Cardiac septum (tissue), 1 donor: ENCODE results near the gene L3MBTL1. TPM values are rescaled to one million over a fixed set of nuclear protein-coding genes. Genes with fewer than 3 reads are reported as not detected.
A peak's percentile ranks its signal among the peaks of the same experiment; 100 is the strongest.

Experiments used
- DNase-seq: peaks from one replicate; pipeline ENCODE4 v3.0.0-alpha.2; 2020; ENCODE audit warnings: low spot score
- intact Hi-C: fragments of 100-400 bp; cut with DNase I; formaldehyde crosslinking; loops from one replicate; pipeline ENCODE4 v1.14.0; 2022
- total RNA-seq: library from RNA; stranded (reverse); fragmentation: NEBNext Ultra II Directional; extraction: Animal tissue kit (Norgen Biotek cat#: 25700); gene quantifications from one replicate; pipeline ENCODE4 v1.2.1, GENCODE V29; 2021
- donor health status: DM: no; HTN: no; CAD: no.

The L3MBTL1 gene
- total RNA-seq, 1 donor from 2014 or later, result 7.9 TPM

- no peak for DNase-seq
- intact Hi-C loops, result no loop called here
These were observed 25.6 kb downstream of the L3MBTL1 start for GRCh38 chr20:43533060-43533459.

- no peak for DNase-seq
- intact Hi-C loops, result no loop called here
These were observed 26.5 kb downstream of the L3MBTL1 start for GRCh38 chr20:43534016-43534415.

DNA sequence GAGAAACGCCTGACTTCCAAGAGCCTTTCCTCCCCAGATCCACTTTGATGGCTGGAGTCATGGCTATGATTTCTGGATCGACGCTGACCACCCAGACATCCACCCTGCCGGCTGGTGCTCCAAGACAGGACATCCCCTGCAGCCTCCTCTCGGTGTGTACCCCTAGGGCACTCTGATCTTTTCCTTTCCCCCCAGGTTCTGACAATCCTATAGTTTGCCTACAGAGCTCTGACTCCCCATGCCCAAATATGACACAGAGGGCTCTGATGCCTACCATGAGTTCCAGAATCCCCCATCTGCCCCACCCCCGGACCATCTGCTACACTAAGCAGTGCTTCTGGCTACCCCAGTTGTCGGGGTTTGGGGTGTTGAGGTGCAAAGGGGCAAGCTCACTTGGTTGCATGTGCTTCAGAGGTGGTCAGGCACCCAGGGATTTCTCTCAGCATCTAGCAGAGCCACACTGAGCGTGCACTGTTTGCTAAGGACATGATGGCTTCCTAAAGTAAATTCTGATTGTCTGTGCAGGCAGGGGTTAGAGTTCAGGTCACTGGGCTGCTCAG, 27.4 kb downstream of the L3MBTL1 start:
- intact Hi-C loops, result loop anchor here (5.0 kb wide), 2 partner anchors 57 to 157 kb away; partner anchors contain the start of gene IFT52
- DNase-seq, result no peak

GRCh38 chr20:43535370-43536004, 28.0 kb downstream of the L3MBTL1 start:
- DNase-seq, result no peak
- intact Hi-C loops, result loop anchor here (5.0 kb wide), 2 partner anchors 57 to 157 kb away; partner anchors contain the start of gene IFT52

DNA sequence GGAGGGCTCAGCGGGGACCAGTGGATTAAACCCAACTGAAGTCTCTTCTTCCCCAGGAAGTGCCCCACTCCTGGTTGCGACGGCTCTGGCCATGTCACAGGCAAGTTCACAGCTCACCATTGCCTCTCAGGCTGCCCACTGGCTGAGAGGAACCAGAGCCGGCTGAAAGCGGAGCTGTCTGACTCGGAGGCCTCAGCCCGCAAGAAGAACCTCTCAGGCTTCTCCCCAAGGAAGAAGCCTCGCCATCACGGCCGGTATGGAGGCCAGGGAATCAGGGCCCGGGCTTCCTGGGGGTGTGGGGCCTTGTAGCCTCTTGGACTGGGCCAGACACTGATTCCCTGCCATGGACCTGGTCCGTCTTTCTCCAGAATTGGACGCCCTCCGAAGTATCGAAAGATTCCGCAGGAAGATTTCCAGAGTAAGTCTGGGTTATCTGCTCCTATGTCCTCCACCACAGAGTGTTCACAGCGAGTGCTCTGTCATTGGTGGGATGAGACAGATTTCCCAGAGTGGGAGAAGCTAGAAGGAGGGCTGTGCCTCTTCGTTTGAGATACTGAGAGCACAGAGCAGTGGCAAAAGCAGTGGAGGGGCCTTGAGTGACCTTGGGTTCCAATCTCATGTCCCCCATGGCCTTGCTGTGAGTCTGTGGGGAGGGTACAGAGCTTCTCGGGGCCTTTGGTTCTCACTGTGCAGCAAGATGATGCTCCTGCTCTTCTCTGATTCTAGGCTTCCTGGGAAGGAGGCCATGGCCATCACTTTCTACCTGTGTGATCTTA, 28.7 kb downstream of the L3MBTL1 start:
- no peak for DNase-seq
- intact Hi-C loops, result loop anchor here (5.0 kb wide), 2 partner anchors 56 to 156 kb away; partner anchors contain the start of gene IFT52

GRCh38 chr20:43536817-43537440, 29.4 kb downstream of the L3MBTL1 start:
- intact Hi-C loops, result loop anchor here (5.0 kb wide), 2 partner anchors 55 to 155 kb away; partner anchors contain the start of gene IFT52
- no peak for DNase-seq

DNA sequence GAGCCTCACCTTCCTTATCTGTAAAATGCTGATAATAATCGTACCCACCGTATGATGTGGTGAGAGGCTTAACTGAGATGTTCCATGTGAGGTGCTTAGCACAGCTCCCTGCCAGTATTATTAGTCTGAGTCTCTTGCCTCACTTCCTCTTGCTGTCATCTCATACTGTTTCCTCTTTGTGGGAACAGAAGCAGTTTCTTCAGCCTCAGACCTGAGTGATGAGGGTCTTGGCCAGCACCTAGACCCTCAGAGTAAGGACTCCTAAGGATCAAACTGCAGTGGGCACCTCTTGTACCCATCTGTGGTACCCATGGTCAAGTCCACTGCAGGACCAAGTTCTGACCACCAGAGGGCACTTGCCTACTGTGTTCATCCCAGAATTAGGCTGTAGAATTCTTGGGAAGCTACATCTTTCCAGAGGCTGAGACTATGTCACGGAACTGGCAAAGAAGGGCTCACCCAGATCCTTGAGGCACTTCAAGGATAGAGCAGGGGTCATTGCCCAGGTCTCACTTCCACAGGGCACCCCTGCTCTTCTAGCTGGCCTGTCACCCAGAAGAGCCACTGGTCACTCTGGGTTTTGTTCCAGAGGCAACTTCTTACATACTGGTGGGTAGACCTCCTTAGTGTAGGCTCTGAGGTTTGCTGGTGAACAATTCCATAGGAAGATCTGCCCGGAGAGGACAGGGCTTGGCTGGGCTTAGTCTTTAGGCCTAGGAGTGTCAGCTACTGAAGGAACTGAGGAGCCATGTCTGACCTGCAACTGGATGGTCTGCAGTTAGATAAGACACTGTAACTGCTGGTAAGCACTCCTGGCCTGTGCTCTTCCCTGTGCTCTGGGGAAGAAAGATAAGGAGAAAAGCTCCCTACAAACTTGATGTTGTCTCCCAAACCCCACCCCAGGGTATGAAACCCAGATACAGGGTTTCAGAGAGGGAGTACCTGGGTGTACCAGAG, 30.7 kb downstream of the L3MBTL1 start:
- peak; percentile 72 for DNase-seq
- intact Hi-C loops, result loop anchor here (2.0 to 5.0 kb wide), 3 partner anchors 54 to 543 kb away; partner anchors contain the start of gene IFT52

GRCh38 chr20:43538878-43539700, 31.6 kb downstream of the L3MBTL1 start:
- intact Hi-C loops, result loop anchor here (2.0 to 5.0 kb wide), 3 partner anchors 53 to 542 kb away; partner anchors contain the start of gene IFT52
- DNase-seq, result peak; percentile 50

DNA sequence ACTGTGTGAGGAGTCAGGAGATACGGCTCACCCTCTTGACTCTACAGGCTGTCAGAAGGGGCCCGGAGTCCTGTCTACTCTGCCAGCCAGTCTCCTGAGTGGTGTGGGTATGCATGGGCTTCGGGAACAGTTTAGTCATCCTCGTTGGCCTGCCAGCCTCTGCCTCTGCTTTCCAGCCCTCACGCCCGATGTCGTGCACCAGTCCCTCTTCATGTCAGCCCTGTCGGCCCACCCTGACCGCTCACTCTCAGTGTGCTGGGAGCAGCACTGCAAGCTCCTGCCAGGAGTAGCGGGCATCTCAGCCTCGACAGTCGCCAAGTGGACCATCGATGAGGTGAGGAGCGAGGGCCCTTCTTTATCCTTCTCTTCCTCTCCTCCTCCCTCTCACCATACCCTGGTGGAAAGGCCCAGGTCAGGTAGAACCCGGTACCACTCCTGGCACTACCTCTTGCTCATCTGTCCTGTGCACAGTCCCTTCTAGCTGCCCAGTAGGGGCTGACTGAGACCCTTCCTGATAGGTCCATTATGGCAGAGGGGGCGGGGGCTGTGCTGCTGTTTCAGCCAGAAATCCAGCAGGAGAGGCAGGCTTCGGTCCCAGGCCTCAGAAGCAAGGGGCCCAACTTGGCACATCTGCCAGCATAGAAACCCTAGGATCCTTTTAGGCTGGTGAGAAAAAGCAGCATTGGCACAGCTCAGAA, 32.6 kb downstream of the L3MBTL1 start:
- DNase-seq, result peak; percentile 54
- intact Hi-C loops, result loop anchor here (2.0 to 5.0 kb wide), 3 partner anchors 52 to 541 kb away; partner anchors contain the start of gene IFT52

DNA sequence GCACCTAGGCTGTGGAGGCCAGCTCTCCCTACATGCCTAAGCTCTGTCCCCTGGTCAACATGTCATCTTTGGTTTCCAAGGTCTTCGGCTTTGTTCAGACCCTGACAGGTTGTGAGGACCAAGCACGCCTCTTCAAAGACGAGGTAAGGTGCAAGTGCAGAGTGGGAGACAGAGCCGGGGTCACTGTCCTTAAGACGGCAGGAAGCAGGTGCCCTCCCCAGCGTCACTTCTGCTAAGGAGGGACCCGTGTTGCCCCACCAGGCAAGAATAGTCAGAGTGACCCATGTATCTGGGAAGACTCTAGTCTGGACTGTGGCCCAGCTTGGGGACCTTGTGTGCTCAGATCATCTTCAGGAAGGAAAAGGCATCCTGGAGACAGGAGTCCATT, 33.2 kb downstream of the L3MBTL1 start:
- peak; percentile 46 for DNase-seq
- intact Hi-C loops, result no loop called here

GRCh38 chr20:43541214-43541613, 33.7 kb downstream of the L3MBTL1 start:
- no peak for DNase-seq
- intact Hi-C loops, result no loop called here

GRCh38 chr20:43542161-43542560, 34.7 kb downstream of the L3MBTL1 start:
- DNase-seq, result peak; percentile 22
- intact Hi-C loops, result no loop called here

- intact Hi-C loops, result no loop called here
- DNase-seq, result no peak
These were observed 35.2 kb downstream of the L3MBTL1 start for GRCh38 chr20:43542674-43543073.

DNA sequence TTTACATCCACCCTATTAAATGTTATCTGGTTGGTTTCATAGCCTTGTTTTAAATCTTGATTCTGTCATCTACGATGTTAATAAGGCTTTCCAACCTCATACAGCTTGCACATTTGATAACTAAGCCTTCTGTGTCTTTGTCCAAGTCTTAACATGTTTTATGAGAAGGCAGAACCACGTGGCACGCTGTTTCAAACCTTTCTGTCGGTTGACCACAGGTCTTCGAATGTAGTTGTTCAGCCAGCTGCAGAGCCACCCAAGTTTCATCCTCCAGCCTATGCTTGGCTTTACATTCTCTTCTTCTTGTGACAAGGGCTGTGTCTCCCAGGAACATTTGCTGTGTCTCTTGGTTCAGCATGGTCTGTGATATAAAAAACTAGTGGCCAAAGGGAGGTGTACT, 35.6 kb downstream of the L3MBTL1 start:
- intact Hi-C loops, result no loop called here
- DNase-seq, result peak; percentile 46

GRCh38 chr20:43544501-43544900, 37.0 kb downstream of the L3MBTL1 start:
- peak; percentile 38 for DNase-seq
- intact Hi-C loops, result no loop called here

DNA sequence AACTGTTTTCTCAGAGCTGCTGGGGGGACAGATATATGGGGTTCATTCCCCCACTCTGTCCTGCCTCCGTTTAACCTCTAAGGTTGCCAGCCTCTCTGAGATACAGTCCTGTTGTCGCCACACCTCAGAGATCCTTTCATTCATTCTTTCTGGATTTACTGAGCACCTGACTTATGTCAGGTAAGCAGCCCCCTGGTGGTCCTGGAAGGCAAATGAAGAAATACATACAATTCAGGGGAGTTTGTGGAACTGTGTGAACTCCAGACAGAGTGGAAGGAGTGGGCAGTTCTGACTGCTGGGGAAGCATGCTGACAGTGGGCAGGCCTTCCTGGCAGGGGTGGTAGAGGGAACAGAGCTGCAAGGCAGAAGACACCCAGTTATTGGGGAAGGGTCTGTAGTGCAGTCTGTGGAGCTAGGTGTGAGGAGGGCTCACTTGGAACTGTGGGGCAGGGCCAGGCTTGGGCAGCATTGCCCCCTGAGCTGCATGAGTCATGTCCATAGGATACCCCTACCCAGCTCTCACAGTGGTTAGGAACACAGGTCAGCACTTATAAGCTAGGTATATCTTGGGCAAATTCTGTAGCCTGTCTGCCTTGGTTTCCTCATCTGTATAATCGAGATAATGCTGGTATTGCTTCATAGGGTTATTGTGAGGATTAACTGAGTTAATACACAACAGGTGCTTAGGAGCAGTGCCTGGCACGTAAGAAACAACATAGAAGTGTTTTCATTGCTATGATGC, 38.5 kb downstream of the L3MBTL1 start:
- peak; percentile 46 for DNase-seq
- intact Hi-C loops, result no loop called here
